Stimulated activated CD8-positive, alpha-beta memory T cell treated with anti-CD3 and anti-CD28 coated beads, Interleukin-4, amount 100 ng/mL, for 48 hours (primary cell): ENCODE measurements around the gene ORAI1.
"Not testable (repeated sequence)": the region's sequence is repeated elsewhere in the genome, so short reads cannot be mapped to it uniquely, and the experiment has no call there.

ENCODE experiments used
- DNase-seq: peaks from one replicate; pipeline ENCODE4 v3.0.0-alpha.2; 2020

Gene ORAI1

DNA sequence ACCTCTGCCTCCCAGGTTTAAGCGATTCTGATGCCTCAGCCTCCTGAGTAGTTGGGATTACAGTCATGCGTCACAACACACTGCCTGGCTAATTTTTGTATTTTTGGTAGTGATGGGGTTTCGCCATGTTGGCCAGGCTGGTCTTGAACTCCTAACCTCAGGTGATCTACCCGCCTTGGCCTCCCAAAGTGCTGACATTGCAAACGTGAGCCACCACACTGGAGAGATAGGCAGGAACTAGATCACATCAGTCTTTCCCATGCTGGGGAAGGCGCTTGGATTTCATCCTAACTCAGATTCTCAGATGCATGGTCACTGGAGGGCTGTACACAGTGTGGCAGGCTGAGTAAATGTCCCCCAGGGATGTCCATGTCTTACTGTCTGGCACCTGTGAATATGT lies 18.0 kb upstream of the ORAI1 start:
- no peak for DNase-seq

DNA sequence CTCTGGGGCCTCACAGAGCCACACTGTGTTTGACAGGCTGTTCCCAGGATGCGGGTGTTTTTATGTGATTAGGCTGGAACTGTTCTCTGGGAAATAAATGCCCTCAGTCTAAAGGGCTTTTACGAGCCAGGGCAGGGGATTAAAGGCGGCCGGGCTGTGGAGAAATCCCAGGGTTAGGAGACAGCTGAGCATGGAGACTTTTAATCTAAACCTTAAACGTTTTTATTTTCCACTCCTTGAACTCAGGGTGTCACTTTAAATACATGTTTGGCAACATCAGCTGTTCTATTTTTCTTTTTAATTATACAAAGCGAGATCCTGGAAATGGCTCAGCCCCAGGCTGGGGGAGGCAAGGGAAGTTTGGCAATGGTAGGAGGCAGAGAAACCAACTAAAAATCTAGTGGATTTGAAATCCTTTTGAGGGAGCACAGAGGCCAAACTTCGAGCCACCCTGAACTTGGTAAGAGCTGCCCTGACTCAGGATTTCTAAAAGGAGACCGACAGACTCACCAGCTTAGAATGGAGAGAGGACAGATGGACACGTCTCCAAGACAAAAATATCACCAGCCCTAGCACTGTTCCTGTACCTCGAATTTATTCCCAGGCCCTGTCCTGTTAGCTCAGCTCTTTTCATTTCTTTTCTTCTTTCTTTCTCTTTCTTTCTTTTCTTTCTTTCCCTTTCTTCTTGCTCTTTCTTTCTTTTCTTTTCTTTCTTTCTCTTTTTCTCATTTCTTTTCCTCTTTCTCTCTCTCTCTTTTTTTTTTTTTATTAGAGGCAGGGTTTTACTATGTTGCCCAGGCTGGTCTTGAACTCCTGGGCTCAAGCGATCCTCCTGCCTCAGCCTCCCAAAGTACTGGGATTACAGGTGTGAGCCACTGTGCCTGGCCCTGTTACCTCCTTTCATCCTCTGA lies 15.8 kb upstream of the ORAI1 start:
- DNase-seq = no peak

DNA sequence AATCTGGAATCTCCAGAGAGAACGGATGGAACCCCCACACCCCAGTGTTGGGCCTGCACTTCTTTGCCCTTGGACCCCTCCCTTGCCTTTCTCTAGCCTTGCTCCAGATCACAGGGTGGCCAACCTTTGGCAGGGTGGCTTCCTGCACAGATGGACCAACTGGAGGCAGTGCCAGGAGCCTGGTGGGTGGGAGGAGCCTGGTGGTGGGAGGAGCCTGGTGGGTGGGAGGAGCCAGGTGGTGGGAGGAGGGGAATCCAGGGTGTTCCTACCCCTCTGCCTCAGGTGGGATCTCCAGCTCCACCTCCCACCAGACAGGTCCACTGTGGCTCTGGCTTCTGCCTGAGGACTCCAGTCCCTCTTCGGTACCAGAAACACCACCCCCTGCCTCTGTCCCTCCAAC lies 15.0 kb upstream of the ORAI1 start:
- peak; percentile 71 for DNase-seq

DNA sequence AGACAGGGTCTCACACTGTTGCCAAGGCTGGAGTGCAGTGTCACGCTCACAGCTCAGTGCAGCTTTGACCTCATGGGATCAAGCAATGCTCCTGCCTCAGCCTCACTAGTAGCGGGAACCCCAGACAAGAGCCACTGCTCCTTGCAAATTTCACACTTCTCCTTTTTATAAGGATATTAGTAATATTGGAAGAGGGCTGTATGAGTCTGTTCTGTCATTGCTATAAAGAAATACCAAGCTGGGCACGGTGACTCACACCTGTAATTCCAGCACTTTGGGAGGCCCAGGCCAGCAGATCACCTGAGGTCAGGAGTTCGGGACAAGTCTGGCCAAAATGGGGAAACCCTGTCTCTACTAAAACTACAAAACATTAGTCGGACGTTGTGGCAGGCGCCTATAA lies 12.9 kb upstream of the ORAI1 start:
- DNase-seq = no peak

DNA sequence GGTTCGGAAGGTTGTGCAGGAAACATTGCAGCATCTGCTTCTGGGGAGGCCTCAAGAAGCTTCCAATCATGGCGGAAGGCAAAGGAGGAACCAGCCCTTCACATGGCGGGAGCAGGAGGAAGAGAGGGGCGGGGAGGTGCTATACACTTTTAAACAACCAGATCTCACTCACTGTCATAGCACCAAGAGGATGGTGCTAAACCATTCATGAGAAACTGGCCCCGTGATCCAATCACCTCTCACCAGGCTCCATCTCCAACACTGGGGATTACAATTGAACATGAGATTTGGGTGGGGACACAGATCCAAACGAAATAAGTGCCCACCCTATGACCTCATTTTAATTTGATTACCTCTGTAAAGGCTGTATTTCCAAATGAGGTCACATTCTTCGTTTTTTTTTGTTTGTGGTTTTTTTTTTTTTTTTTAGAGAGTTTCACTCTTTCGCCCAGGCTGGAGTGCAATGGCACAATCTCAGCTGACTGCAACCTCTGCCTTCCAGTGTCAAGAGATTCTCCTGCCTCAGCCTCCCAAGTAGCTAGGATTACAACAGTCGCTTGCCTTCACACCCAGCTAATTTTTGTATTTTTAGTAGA lies 11.4 kb upstream of the ORAI1 start:
- DNase-seq = no peak

DNA sequence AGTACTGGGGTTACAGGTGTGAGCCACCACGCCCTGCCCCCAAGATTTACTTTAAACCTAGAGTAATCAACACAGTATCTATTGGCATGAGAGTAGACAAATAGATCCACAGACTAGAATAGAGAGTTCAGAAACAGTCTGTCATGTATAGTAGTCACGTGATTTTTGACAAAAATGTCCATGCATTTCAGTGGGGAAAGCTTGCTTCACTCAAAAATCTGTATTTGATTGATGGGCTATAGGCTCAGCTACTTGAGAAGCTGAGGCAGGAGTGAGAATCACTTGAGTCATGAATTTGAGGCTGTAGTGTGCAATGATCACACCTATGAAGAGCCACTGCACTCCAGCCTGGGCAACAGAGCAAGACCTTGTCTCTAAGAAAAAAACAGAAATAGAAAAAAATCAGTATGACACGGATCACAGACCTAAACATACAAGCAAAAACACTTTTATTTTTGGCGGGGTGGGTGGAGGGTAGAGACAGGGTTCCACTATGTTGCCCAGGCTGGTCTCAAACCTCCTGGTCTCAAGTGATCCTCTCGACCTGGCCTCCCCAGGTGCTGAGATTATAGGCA lies 7.6 kb upstream of the ORAI1 start:
- DNase-seq = no peak

DNA sequence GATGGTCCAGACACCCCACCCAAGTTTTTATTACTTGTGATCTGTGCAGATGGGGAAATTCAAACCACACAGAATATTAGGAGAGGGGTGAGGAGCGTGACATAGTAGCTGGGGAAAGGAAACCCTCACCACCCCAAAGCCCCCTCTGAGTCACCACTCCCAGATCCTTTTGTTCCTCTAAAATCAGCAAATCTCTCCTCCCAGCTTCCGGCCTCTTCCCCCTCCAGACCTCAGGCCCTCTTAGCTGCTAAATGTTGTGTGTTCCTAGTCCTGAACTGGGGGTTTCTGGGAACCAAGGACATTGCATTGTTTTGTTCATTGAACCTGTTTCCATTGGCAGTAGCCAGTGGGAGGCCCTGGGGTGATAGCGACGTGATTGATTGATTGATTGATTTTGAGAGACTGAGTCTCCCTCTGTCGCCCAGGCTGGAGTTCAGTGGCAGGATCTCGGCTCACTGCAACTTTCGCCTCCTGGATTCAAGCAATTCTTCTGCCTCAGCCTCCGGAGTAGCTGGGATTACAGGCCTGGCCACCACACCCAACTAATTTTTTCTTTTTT lies 5.9 kb upstream of the ORAI1 start:
- no peak for DNase-seq

DNA sequence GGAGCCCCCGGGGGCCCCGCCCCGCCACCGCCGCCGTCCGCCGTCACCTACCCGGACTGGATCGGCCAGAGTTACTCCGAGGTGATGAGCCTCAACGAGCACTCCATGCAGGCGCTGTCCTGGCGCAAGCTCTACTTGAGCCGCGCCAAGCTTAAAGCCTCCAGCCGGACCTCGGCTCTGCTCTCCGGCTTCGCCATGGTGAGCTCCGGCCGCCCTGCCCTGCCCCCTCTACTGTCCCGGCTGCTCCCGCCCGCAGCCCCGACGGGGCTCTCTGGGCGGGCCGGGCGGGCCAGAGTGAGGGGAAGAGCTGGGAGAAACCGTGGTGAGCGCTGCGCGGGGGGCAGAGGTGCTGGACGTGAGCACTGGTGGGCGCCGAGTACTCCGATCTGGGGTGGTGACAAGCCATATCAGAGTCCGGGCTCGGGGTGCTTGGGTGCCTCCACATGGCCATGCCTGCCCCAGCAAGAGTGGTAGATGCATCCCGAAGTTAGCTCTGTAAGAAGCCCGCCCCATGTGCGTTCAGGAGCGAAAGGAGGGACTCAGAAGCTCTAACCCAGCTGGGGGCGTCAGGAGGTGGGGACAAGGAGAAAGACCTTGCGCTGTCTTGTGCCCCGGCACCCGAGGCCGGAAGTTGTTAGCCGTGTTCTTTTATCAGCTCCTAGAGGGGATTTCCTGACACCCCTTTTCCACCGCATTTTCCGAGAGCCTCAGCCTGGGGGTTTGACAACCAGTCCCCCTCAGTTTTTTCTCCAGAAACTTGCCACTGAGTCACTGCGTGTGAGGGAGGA lies 717 bp downstream of the ORAI1 start:
- peak; percentile 94 for DNase-seq

DNA sequence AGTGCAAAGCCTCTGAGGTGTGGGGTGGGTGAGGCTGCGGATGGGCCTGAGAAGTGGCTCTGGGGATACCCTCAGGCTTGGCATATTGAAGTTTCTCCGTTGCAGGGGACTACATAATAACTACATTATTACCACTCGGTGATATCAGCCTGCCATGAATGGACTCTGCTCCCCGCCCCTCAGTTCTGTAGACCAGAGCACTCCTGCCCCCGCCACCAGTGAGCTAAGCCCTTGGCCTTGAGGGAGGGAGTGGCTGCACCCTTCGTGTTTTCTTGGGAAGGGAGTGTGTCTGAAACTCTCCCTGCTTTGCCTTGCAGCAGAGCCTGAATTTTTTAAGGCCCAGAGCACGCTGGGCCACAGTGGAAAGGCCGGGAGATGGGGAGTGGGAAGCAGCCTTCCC lies 1.7 kb downstream of the ORAI1 start:
- peak; percentile 53 for DNase-seq

DNA sequence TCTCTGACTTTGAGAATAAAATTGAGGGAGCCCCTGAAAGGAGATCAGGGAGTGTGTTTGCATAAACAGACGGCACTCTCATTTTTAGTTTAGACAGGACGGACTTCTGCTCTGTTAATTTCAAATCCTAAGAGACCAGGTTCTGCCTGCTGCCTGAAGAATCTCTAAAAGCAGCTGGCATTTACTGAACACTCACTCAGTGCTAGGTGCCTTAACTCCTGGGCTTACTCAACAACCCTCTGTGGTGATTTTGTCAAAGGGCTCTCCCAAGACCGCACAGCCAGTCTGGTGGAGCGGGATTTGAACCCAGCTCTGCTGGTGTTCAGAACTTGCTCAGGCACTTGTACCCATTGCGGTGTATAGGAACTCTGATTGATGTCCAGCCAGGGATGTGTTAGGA lies 2.2 kb downstream of the ORAI1 start:
- peak; percentile 45 for DNase-seq

DNA sequence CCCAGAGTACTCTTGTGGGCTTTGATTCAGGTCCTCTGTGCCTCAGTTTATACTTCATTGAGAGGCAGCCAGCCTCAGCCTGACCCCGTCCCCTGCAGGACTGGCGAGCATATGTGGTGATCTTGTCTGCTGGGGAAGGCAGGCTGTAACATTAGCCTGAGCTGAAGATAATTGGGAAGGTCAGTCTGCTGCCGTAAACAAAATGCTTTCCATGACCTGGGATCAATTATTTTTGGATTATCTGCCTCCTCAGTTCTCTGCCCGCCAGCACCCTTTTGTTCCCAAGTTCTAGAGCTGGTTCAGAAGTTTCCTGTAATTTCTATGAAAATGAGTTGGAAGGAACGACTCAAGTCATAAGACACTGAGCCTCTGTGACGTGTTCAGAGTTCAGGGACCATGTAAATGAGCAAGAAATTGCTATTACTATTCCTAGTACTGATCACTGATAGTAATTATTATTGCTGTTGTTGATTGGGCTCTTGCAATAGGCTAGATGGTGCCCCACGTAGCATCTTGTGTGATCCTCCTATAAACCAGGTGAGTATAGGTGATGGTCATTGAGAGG lies 4.5 kb downstream of the ORAI1 start:
- no peak for DNase-seq

DNA sequence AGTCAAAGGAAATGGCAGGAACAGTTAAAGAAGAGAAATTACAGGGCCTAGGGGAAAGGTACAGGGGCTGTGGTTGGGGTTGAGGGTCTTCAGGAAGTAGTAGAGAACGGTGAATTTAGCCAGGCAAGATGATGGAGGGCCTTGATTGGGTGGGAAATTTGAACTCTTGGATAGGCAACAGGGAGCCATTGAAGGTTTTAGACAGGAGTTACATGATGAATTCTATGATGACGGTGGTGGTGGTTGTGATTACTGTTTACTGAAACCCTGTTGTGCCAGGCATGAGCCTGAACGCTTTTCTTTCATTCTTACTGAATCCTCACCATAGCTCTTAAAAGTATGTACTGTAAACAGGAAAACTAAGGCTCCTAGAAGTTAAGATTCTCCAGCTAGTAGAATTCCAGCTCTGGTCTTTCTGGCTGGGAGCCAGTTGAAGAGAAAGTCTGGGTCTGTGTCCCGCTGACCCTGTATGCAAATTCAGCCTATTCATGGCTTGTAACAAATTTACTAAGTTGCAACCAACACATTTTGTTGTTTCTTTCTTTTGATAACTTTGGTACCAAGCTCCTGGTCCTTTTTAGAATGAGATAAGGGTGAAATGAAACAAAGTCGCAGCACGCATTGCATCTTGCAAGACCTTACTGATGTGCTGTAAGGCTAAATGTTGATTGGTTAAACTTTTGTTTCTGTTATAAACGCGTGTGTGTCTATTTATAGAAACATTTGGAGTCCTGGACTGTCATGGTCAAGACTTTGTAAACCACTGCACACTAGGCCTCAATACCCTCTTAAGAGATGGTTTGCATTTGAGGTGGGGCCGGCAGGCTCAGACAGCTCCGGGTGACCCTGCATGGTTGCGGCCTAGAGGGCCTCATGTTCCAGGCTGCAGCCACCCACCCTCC lies 6.0 kb downstream of the ORAI1 start:
- DNase-seq = no peak

DNA sequence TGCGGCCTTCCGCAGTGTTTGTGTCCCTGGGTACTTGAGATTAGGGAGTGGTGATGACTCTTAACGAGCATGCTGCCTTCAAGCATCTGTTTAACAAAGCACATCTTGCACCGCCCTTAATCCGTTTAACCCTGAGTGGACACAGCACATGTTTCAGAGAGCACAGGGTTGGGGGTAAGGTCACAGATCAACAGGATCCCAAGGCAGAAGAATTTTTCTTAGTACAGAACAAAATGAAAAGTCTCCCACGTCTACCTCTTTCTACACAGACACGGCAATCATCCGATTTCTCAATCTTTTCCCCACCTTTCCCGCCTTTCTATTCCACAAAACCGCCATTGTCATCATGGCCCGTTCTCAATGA lies 7.5 kb downstream of the ORAI1 start:
- not testable (repeated sequence) for DNase-seq

DNA sequence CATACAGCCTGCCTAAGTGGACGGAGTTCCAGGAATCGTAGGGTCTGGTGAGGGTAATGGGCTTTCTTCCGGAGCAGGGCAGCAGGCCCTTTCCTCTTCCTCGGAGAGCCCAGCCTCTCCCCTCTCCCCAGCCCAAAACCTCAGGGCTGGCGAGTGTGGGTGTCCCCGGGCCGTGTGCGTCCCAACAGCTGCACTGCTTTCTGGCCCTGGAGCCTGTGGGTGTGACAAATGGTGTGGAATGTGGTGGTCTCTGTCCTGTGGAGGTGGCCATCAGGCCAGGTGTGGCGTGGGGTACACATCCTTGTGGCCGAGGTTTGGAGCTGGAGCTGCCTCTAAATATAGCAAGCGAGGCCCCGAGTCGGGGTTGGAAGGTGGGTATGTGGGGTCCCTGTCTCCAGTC lies 8.5 kb downstream of the ORAI1 start:
- DNase-seq = no peak

DNA sequence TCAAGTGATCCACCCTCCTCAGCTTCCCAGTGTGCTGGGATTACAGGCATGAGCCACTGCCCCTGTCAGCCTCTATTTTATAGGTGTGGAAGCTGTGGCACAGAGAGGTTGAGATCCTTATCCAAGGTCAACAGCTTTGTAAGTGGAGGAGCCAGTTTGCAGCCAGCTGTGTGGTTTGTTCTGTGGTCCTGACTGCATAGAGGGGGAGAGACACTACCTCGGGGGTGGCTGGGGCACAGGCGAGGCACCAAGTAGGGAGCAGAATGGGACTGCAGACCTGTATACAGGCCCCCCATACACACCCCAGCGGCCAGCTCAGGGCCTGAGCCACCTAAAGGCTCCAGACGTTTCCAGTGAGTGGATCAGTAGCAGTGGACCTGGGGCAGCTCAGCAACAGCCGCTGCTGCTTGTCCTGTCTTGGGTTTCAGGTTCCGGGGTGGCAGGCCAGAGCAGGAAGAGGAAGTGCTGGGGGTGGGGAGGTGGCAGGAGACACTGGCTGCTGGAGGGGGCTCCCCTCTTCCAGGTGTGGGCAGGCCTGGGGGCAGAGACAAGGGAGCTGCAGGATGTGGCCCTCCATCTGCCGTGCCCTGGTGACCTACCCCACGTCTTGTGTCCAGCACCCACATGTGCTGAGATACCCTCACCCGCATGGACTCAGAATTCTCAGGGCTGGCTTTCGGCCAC lies 11.0 kb downstream of the ORAI1 start:
- DNase-seq = peak; percentile 74

DNA sequence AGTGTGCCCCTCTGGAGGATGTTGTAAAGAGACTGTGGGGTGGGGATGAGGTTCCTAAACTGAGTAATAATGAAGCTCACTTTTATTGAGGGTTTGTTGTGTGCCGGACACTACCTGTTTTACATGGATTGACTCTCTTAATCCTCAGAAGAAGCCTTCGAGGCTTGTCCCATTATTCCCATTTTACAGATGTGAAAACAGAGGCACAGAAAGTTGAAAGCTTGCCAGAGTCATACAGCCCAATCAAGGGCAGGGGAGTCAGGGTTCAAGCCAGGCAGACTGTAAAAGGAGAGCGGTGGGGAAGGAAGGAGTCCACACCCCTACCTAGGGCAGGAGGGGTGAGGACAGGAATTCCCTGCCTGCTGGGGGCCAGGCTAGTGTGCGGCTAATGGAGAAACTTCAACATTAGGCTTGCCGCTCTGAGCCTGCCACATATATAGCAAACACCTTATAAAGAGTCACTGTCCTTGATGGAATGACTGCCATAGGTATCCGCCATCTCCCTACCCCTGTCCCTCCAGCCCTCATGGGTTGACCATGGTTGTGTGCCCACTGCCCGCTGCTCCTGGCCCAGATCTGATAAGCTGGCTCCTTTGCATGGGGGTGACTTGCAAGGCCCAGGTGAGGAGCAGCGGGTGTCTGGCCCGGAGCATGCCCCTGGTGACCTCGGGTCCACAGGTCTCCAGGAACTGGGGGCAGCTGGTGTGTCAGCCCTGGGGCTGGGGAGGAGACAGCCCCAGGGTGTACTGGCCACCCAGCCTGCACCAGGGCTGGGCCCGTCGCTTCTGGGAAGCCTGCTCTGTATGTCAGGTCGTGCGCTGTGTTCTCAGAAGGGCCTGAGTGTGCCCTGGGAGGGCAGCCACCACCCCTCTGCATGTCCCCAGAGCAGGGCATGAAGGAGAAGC lies 12.2 kb downstream of the ORAI1 start:
- DNase-seq = no peak

DNA sequence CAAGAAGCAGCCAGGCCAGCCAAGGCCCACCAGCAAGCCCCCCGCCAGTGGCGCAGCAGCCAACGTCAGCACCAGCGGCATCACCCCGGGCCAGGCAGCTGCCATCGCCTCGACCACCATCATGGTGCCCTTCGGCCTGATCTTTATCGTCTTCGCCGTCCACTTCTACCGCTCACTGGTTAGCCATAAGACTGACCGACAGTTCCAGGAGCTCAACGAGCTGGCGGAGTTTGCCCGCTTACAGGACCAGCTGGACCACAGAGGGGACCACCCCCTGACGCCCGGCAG lies 15.0 kb downstream of the ORAI1 start:
- DNase-seq = no peak

DNA sequence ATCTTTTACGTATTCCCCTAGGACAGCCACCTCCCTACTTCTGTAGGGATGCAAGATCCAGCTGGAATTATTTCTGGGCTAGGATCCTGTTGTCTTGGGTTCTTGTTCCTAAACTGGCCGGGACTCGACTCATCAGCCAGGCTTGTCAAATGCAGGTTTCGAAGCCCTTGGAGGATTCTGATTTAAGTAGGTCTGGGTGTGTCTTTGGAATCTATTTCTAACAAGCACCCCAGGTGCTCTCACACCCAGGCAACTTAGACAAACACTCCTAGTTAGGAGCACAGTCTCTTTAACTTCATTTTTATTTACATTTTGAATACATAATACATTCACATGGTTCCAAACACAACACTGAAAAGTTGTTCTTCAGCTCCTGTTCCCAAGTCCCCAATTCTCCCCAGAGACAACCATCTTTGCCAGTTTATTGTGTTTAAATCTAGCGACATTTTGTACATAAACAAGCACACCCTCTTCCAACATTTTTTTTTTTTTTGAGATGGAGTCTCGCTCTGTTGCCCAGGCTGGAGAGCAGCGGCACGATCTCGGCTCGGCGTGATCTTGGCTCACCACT lies 22.2 kb downstream of the ORAI1 start:
- no peak for DNase-seq

DNA sequence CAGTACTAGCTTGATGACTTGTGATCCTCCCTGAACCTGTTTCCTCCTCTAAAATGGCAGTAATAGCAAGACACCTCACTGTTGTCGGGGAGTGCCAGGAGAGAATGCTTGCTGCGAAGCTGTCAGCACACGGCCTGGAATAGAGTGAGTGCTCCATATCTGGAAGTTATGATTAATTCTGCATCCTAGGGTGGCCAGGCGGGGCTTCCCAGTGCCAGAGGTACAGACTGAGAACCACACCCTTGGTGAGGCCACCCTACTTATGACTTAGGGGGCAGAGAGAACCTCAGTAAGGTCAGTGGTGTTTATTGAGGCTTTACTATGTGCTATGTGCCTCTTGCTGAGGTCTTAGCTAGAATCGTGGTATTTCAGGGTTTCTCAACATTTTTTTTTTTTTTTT lies 23.0 kb downstream of the ORAI1 start:
- no peak for DNase-seq

DNA sequence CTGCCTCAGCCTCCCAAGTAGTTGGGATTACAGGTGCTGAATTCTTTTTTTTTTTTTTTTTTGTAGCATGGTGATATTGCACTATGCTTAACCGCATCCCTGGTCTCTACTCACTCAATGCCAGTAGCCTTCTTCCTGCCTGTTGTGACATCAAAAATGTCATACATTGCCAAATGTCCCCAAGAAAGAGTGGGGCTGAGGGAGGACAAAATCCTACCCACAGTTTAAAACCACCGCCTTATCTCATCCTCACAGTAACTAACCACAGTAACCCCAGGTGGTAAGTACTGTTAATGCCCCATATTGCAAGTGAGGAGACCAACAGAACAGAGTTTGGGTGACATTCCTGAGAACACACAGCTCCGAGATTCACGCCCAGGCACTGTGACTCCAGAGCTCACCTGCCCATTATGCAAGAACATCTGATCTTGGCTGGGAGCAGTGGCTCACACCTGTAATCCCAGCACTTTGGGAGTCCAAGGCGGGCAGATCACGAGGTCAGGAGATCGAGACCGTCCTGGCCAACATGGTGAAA lies 23.6 kb downstream of the ORAI1 start:
- DNase-seq = no peak
